Ovary (tissue), 3 donors: ENCODE results near the gene MKLN1.

ENCODE experiments used
- CTCF ChIP-seq, 3 donors: fragments of 450-650 bp in 2 of 3; fragments of 200-600 bp in 1 of 3; IDR thresholded peaks; one replicate each; pipeline versions ENCODE4 v1.5.1 to v1.8.0; 2016 to 2022; ENCODE audit warnings: antibody characterized with exemption in 3 of 3, mild to moderate bottlenecking in 1 of 3
- EP300 ChIP-seq: sonication (generic); formaldehyde crosslinking; IDR thresholded peaks from one replicate; pipeline ENCODE4 v1.6.1; 2017; ENCODE audit warnings: antibody characterized with exemption
- POLR2A ChIP-seq: fragments of 450-650 bp; IDR thresholded peaks from one replicate; pipeline ENCODE4 v1.6.1; 2017; ENCODE audit warnings: antibody characterized with exemption, mild to moderate bottlenecking, moderate library complexity
- donor health status: DM: no; HTN: no; CAD: no.

DNA sequence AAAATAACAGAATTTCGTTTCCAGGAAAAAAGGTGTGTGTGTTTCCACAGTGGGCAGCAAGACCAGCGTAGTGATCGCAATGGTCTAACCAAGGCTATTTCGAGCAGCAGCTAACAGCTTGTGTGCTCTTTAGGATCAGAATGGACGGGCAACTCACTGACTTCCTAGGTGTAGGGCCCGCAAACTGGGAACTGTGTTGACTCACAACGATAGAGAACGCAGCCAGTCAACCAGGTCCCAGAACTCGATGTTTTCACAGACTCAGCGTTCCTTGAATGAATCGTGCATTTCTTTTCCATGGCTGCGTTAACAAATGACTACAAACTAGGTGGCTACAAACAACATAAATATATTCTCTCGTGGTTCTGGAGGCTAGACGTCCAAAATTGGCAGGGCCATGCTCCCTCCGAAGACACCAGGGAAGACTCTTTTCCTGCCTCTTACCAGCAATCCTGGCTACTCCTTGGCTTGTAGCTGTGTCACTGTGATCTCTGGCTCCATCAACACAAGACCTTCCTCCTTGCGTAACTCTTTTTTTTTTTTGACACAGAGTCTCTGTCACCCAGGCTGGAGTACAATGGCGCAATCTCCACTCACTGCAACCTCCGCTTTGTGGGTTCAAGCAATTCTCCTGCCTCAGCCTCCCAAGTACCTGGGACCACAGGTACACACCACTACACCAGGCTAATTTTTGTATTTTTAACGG is 189.7 kb downstream of the MKLN1 start:
- TF ChIP-seq CTCF (IDR thresholded peaks at IDR 0.05) = no peak
- TF ChIP-seq POLR2A = no peak
- no peak for TF ChIP-seq EP300
